HL-60 (cell line): ENCODE data around the gene SCGB1D1.

Experiments
- DNase-seq, 2 experiments: peaks; one replicate each; pipeline ENCODE4 v3.0.0-alpha.2; 2010 to 2020; ENCODE audit warnings: low read depth in 1 of 2, low spot score in 1 of 2
- H3K27ac ChIP-seq: fragments of 250-450 bp; sonication (Bioruptor Pico); replicated peaks from 2 replicates; pipeline ENCODE4 v1.5.1; 2020; ENCODE audit warnings: mild to moderate bottlenecking, moderate library complexity
- H3K27me3 ChIP-seq: fragments of 250-450 bp; sonication (Bioruptor Pico); 2 replicates; pipeline ENCODE4 v1.5.1; 2021; ENCODE audit warnings: mild to moderate bottlenecking, moderate library complexity; ENCODE audit not compliant: insufficient read depth, poor library complexity, severe bottlenecking
- H3K4me3 ChIP-seq: replicated peaks from 2 replicates; pipeline ENCODE4 v1.5.1; 2011; ENCODE audit warnings: mild to moderate bottlenecking, control low read depth, low read length; ENCODE audit not compliant: insufficient read depth
- GABPA ChIP-seq: IDR thresholded peaks from 2 replicates; pipeline ENCODE4 v1.6.1; 2012; ENCODE audit warnings: low read depth
- POLR2AphosphoS5 ChIP-seq: IDR thresholded peaks from 2 replicates; pipeline ENCODE4 v1.6.1; 2012; ENCODE audit warnings: low read depth
- SPI1 ChIP-seq: IDR thresholded peaks from 2 replicates; pipeline ENCODE4 v1.6.1; 2012; ENCODE audit warnings: low read depth, mild to moderate bottlenecking, borderline replicate concordance
- long read RNA-seq: library from polyadenylated mRNA; unstranded; transcript quantifications from one replicate; pipeline ENCODE4 v2.0.0, GENCODE V29; 2020
- TF ChIP-seq, protein P1 (sequence below): IDR thresholded peaks from one replicate; pipeline ENCODE4 v1.5.1; 2011; ENCODE audit warnings: low read length, control low read depth, inconsistent platforms; ENCODE audit not compliant: insufficient read depth
- TF ChIP-seq, protein P2 (sequence below): IDR thresholded peaks from 2 replicates; pipeline ENCODE4 v1.6.1; 2012; ENCODE audit warnings: low read depth; ENCODE audit not compliant: insufficient replicate concordance

Gene SCGB1D1, protein sequence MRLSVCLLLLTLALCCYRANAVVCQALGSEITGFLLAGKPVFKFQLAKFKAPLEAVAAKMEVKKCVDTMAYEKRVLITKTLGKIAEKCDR
- long read RNA-seq, result 0 reads

DNA sequence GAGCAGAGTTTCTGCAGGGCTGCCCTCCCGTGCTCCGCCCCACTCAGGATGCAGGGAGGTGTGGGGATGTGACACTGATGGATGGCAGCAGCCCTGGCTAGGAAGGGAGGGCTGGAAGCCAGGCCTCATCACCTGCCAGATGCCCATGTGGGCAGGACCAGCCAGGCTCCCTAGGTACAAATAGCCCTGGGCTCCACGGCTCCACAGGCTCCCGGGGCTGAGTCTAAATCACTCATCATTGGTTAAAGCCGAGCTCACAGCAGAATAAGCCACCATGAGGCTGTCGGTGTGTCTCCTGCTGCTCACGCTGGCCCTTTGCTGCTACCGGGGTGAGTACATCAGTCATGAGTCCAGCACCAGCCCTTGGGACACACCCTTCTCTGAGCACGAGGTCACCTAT, at the start of gene SCGB1D1:
TSS of gene SCGB1D1 (plus strand) at position 206 of the 400 bp plus-strand sequence. CDS start at position 275, 69 bp downstream.
- no peak for DNase-seq
- H3K27ac ChIP-seq, result no peak within 1 kb of the TSS
- H3K27me3 ChIP-seq, result peaks cover 3% of the 10 kb centered on the region
- H3K4me3 ChIP-seq, result no peak within 1 kb of the TSS
- TF ChIP-seq GABPA (no peak), POLR2AphosphoS5 (no peak), SPI1 (no peak)
- TF ChIP-seq, protein P1, sequence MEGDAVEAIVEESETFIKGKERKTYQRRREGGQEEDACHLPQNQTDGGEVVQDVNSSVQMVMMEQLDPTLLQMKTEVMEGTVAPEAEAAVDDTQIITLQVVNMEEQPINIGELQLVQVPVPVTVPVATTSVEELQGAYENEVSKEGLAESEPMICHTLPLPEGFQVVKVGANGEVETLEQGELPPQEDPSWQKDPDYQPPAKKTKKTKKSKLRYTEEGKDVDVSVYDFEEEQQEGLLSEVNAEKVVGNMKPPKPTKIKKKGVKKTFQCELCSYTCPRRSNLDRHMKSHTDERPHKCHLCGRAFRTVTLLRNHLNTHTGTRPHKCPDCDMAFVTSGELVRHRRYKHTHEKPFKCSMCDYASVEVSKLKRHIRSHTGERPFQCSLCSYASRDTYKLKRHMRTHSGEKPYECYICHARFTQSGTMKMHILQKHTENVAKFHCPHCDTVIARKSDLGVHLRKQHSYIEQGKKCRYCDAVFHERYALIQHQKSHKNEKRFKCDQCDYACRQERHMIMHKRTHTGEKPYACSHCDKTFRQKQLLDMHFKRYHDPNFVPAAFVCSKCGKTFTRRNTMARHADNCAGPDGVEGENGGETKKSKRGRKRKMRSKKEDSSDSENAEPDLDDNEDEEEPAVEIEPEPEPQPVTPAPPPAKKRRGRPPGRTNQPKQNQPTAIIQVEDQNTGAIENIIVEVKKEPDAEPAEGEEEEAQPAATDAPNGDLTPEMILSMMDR, result no peak
- TF ChIP-seq, protein P2, sequence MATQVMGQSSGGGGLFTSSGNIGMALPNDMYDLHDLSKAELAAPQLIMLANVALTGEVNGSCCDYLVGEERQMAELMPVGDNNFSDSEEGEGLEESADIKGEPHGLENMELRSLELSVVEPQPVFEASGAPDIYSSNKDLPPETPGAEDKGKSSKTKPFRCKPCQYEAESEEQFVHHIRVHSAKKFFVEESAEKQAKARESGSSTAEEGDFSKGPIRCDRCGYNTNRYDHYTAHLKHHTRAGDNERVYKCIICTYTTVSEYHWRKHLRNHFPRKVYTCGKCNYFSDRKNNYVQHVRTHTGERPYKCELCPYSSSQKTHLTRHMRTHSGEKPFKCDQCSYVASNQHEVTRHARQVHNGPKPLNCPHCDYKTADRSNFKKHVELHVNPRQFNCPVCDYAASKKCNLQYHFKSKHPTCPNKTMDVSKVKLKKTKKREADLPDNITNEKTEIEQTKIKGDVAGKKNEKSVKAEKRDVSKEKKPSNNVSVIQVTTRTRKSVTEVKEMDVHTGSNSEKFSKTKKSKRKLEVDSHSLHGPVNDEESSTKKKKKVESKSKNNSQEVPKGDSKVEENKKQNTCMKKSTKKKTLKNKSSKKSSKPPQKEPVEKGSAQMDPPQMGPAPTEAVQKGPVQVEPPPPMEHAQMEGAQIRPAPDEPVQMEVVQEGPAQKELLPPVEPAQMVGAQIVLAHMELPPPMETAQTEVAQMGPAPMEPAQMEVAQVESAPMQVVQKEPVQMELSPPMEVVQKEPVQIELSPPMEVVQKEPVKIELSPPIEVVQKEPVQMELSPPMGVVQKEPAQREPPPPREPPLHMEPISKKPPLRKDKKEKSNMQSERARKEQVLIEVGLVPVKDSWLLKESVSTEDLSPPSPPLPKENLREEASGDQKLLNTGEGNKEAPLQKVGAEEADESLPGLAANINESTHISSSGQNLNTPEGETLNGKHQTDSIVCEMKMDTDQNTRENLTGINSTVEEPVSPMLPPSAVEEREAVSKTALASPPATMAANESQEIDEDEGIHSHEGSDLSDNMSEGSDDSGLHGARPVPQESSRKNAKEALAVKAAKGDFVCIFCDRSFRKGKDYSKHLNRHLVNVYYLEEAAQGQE, result no peak

DNA sequence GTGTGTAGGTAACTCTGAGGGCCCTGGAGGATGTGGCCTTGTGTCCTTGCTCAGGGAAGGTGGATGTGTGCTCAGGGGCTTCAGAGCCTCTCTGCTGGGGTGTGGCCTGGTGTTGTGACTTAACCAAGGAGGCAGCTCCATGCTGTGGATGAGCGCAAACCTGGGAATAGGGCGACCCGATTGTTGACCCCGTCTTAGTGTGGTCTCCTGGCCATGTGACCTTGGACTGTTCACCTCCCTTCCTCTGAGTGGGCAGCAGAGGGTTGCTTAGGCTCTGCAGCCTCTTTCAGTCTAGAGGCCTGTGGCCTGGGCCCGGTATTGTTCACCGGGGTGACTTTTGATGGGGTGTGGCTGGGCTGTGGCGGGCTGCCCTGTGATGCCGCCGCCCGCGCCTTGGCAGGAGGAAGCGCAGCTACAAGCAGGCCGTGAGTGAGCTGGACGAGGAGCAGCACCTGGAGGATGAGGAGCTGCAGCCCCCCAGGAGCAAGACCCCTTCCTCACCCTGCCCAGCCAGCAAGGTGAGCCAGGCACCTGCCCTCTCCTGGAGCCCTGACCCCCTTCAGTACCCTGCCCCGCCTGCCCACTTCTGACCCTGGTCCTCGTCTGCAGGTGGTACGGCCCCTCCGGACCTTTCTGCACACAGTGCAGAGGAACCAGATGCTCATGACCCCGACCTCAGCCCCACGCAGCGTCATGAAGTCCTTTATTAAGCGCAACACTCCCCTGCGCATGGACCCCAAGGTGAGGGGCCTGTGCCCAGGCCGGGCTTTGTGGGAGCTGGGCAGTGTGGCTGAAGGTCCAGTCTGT, 49.5 kb upstream of the SCGB1D1 start:
- DNase-seq, result no peak
- TF ChIP-seq SPI1 (no peak), POLR2AphosphoS5 (no peak), GABPA (no peak)
- TF ChIP-seq, protein P1, result no peak
- TF ChIP-seq, protein P2, result no peak
- H3K27ac ChIP-seq, result no peak overlapping the region
- no peaks in the 10 kb centered on the region for H3K27me3 ChIP-seq
- no peak overlapping the region for H3K4me3 ChIP-seq

DNA sequence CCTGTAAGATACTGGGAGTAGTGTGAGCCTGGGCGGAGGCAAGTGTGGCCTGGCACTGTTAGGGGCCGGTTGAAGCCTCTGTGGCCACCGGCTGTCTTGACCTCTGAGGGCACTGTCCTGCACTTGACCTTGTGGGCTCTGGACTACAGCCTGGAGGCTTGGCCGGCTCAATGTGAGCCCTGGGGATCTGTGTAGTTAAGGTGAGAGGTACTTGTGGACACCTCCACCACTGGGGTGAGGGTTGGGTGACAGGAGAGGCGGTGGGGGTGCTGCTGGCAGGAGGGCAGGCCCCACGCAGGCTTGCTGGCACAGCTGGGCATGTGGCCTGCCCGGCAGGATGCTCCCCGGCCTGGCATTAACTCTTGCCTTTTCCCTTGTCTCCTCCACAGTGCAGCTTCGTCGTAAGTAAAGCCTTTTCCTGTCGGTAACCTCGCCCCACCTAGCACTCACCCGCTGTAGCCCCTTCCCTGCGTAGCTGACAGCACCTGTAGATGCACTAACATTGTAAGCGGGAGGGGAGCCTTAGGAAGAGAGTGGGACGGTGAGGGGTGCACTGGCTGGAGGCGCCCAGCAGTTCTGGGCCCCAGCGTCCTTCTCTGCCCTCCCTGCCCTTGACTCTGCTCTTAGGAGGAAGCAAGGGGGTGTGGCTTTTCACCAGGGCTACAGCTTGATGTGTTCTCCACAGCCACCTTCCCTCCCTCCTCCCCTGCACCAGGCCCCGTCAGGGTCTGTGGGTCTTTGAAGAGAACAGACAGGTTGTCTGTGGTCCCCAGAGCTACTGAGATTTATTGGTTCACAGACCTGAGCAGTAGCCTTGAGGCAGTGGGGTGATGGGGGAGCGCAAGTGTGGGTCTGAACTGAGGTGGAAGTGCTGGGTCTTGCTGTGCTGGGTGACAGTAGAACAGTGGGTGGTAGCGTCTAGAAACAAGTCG, 48.6 kb upstream of the SCGB1D1 start:
- TF ChIP-seq SPI1 (no peak), GABPA (no peak), POLR2AphosphoS5 (no peak)
- TF ChIP-seq, protein P1, result no peak
- TF ChIP-seq, protein P2, result no peak
- no peak for DNase-seq
- Histone ChIP-seq H3K4me3 (no peak overlapping the region), H3K27me3 (no peaks in the 10 kb centered on the region), H3K27ac (no peak overlapping the region)
